ENCODE results near the gene ZKSCAN7.
A peak's percentile ranks its signal among the peaks of the same experiment; 100 is the strongest.

The ZKSCAN7 gene

DNA sequence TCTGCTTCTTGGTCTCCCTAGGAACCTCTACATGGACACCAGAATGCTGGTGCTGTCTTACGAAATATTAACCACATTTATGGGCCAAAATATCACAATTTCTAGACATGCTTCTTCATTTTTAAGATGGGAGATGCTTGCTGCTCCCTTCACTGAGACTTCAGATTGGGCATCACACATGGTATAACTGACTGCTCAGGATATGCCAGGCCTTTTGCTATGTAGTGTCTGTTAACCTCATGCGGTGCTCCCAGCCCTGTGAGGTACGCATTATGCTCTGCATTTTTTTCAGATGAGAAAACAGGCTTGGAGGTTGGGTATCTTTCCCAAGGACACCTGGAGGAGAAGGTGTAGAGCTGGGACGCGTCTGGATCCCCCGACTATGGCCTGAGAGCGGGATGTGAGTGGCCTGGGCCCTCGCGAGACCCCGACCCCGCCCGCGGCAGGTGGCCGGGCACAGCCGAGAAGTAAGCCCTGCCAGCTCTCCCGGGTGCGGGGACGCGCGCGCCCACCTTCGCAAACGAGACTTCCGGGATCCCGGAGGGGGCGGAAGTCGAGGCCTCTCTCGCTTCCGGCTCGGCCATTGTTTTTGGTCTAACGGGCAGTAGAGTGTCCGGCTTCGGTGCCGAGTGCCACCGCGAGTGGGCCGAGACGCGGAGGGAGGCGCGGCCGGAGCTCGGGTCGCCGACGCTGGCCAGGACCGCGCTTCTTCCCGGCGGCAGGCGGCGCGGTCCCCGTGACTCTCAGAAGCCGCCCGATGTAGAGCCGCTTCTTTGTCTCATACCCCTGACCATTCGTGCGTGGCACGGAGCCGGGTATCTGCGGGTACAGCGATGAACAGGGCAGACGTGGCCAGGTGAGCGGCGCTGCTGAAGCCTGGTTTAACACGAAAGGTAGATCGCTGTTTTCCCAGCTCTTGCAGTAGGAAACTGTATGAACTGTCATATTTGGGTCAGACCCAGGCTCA, at the start of gene ZKSCAN7:
TSS of gene ZKSCAN7 (plus strand) at position 568 of the 967 bp plus-strand sequence. CDS start 1,855 bp downstream, outside the sequence.
- Histone ChIP-seq H3K79me2 (no peaks in the 10 kb centered on the region), H3K4me2 (ENCODE audit: low read length) (peak within 1 kb of the TSS; percentile 81), H3K9ac (peak within 1 kb of the TSS; percentile 30), H3K27me3 (ENCODE audit: control insufficient read depth, insufficient read depth, low read length) (no peaks in the 10 kb centered on the region), H2AFZ (peak within 1 kb of the TSS; percentile 100), H3K27ac (peak within 1 kb of the TSS; percentile 84), H3K9me3 (ENCODE audit: control insufficient read depth, low read length) (peaks cover 5% of the 10 kb centered on the region), H3K4me1 (peaks cover 11% of the 10 kb centered on the region), H3K4me3 (ENCODE audit: low read depth, low read length) (peak within 1 kb of the TSS; percentile 75), H3K36me3 (ENCODE audit: control insufficient read depth, insufficient read depth, low read length) (peaks cover 2% of the 10 kb centered on the region)
- peak; percentile 32 for TF ChIP-seq CTCF (IDR thresholded peaks at IDR 0.05)

- no peak overlapping the region for H3K9ac ChIP-seq
- H3K79me2 ChIP-seq: peaks cover 18% of the 10 kb centered on the region
- H2AFZ ChIP-seq: no peak overlapping the region
- no peak for TF ChIP-seq CTCF (IDR thresholded peaks at IDR 0.05)
- H3K27ac ChIP-seq: no peak overlapping the region
- peaks cover 5% of the 10 kb centered on the region for H3K4me1 ChIP-seq
- no peak overlapping the region for H3K4me2 ChIP-seq (ENCODE audit: low read length)
- no peaks in the 10 kb centered on the region for H3K27me3 ChIP-seq (ENCODE audit: control insufficient read depth, insufficient read depth, low read length)
- no peak overlapping the region for H3K4me3 ChIP-seq (ENCODE audit: low read depth, low read length)
- no peaks in the 10 kb centered on the region for H3K36me3 ChIP-seq (ENCODE audit: control insufficient read depth, insufficient read depth, low read length)
- H3K9me3 ChIP-seq (ENCODE audit: control insufficient read depth, low read length): no peaks in the 10 kb centered on the region
Measured at GRCh38 chr3:44506556-44506955, 48.4 kb upstream of the ZKSCAN7 start.

- H3K27ac ChIP-seq: no peak overlapping the region
- no peak overlapping the region for H3K9ac ChIP-seq
- H3K4me3 ChIP-seq (ENCODE audit: low read depth, low read length): no peak overlapping the region
- H3K79me2 ChIP-seq: peaks cover 18% of the 10 kb centered on the region
- H3K36me3 ChIP-seq (ENCODE audit: control insufficient read depth, insufficient read depth, low read length): no peaks in the 10 kb centered on the region
- no peaks in the 10 kb centered on the region for H3K9me3 ChIP-seq (ENCODE audit: control insufficient read depth, low read length)
- no peak for TF ChIP-seq CTCF (IDR thresholded peaks at IDR 0.05)
- H2AFZ ChIP-seq: no peak overlapping the region
- no peak overlapping the region for H3K4me2 ChIP-seq (ENCODE audit: low read length)
- H3K27me3 ChIP-seq (ENCODE audit: control insufficient read depth, insufficient read depth, low read length): no peaks in the 10 kb centered on the region
- H3K4me1 ChIP-seq: peaks cover 5% of the 10 kb centered on the region
Measured at GRCh38 chr3:44506961-44507360, 48.0 kb upstream of the ZKSCAN7 start.

- no peak for TF ChIP-seq CTCF (IDR thresholded peaks at IDR 0.05)
- Histone ChIP-seq H3K9ac (no peak overlapping the region), H3K4me3 (ENCODE audit: low read depth, low read length) (peak overlapping the region; percentile 92), H3K27me3 (ENCODE audit: control insufficient read depth, insufficient read depth, low read length) (no peaks in the 10 kb centered on the region), H3K4me2 (ENCODE audit: low read length) (peak overlapping the region; percentile 62), H3K36me3 (ENCODE audit: control insufficient read depth, insufficient read depth, low read length) (no peaks in the 10 kb centered on the region), H3K27ac (peak overlapping the region; percentile 59), H3K9me3 (ENCODE audit: control insufficient read depth, low read length) (no peaks in the 10 kb centered on the region), H3K79me2 (peaks cover 8% of the 10 kb centered on the region), H3K4me1 (peaks cover 5% of the 10 kb centered on the region), H2AFZ (peak overlapping the region; percentile 91)
Measured at GRCh38 chr3:44509393-44509921, 45.5 kb upstream of the ZKSCAN7 start.
